Activated naive CD8-positive, alpha-beta T cell treated with anti-CD3 and anti-CD28 coated beads, Interleukin-2, amount 50 U/mL, for 16 hours (primary cell): Measurements from ENCODE around the gene CCRL2.
"Not testable (repeated sequence)": the region's sequence is repeated elsewhere in the genome, so short reads cannot be mapped to it uniquely, and the experiment has no call there.

Source experiments
- DNase-seq: peaks from one replicate; pipeline ENCODE4 v3.0.0-alpha.2; 2020; ENCODE audit warnings: low read depth, low spot score

The CCRL2 gene

GRCh38 chr3:46405301-46406019 lies 1.6 kb upstream of the CCRL2 start:
- no peak for DNase-seq

DNA sequence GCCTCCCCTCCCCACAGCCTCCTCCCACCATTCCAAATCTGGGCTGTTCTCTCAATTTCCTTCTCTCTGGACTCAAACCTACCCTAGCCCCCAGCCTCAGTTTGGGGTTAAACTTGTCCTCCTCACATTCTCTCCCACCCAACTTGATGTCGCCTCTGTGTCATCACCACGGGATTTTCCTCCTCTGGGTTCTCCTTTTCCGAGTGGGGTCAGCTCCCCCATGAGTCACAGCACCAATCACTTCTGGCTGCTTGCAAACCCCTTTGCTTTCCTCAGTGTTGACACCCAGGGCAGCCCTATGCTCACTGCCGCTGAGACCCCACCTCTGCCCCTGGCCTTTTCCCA lies 644 bp upstream of the CCRL2 start:
- no peak for DNase-seq

DNA sequence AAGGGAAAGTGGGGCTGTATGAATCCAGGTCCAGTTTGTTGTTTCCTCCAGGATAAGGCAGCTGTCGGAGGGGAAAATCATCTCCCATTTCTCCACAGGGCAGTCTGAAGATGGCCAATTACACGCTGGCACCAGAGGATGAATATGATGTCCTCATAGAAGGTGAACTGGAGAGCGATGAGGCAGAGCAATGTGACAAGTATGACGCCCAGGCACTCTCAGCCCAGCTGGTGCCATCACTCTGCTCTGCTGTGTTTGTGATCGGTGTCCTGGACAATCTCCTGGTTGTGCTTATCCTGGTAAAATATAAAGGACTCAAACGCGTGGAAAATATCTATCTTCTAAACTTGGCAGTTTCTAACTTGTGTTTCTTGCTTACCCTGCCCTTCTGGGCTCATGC lies 911 bp downstream of the CCRL2 start:
- no peak for DNase-seq

DNA sequence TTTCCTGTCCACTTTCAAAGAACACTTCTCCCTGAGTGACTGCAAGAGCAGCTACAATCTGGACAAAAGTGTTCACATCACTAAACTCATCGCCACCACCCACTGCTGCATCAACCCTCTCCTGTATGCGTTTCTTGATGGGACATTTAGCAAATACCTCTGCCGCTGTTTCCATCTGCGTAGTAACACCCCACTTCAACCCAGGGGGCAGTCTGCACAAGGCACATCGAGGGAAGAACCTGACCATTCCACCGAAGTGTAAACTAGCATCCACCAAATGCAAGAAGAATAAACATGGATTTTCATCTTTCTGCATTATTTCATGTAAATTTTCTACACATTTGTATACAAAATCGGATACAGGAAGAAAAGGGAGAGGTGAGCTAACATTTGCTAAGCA lies 1.8 kb downstream of the CCRL2 start:
- DNase-seq, result no peak

- DNase-seq, result no peak
Measured at GRCh38 chr3:46409739-46410489, 2.9 kb downstream of the CCRL2 start.

DNA sequence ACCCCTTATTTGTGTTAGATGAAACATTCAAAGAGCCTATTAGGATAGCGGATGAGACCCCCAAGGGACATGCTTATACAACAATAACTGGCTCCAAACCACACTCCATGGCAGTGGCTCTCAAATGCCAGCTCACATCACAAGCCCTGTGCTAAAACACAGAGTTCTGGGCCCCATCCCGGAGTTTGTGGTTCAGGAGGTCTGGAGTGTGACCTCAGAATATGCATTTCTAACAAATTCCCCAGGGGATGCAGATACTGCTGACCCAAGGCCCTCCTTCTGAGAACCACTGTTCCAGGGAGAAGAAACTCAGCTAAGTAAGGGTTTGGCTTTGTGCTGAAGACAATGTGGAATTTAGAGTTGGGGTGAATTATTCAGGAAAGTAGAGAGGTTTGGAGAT lies 3.6 kb downstream of the CCRL2 start:
- no peak for DNase-seq

- DNase-seq, result no peak
Measured at GRCh38 chr3:46411271-46411670, 4.2 kb downstream of the CCRL2 start.

DNA sequence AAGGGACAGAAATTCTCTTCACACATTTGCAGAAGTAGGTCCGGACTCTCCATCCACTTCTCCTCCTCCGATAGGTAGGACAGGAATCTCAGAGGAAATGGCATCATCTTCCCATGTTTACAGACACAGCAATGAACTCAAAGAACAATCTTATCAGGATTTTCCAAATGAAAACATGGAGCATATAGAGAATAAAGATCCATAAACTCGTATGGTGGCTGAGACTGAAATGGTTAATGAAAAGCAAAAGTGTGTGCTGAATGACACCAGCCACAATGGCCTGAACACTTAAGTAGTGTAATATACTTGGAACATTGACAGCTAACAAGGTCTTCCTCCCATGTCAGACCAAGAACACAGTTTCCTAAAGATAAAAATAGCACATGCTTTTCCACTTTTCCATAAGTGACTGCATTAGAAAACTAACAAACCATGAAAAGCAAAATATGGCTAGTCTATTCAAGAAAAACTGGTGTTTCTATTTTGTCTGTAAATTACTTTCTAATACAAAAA lies 5.8 kb downstream of the CCRL2 start:
- DNase-seq, result no peak

DNA sequence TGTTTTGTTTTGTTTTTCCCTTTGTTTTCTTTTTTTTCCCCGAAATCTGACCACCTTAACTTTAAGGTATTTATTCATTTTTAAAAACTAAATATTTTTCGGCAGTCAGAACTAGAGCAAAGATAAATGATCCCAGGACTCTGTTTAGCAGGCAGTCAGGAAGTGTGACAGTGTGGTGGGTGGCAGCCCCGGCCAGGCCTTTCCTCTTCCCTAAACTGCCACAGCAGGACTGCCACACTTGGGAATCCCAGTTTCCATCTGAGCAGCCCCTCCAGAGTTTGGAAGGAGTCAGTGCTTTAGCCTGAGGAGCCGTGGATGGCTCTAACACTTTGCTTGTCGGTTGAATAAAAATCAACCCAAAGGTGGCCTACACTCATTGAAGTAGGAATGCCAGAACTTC lies 6.9 kb downstream of the CCRL2 start:
- DNase-seq, result no peak

- no peak for DNase-seq
Measured at GRCh38 chr3:46414739-46415138, 7.7 kb downstream of the CCRL2 start.

GRCh38 chr3:46416125-46416810 lies 9.2 kb downstream of the CCRL2 start:
- DNase-seq, result no peak

GRCh38 chr3:46416811-46417510 lies 9.9 kb downstream of the CCRL2 start:
- DNase-seq, result no peak

DNA sequence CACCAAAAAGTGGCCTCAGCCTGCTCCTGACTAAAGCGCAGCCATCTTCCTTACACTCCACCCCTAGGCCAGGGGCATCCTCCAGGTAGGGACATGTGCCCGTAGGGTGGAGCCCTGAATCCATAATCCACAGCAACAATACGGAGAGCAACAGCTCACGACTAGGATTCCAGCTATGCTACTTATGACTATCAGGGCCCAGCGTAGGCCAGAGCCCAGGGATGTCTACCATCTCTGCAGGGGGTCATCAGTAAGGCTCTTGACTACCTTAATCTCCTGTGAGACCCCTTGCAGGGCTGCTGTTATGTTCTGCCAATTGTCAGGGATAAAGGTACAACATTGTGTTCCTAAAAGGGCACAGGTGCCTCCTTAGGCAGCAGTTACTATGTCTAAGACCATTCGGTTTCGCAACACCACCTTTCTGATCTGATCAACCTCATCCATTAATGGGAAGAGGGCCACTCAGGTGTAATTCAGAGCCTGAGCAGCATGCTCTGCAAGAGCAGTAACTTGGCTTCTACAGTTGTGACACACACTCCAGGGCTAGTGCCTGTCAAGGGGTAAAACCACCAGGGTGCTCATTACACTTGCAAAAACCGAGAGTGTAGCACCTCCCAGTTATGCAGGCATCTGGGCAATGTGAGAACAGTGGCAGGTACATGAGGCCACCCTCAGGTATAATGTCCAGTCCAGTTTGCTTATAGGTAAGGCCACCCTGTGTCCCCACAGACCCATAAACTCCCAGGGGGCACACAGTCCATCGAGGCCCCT lies 11.0 kb downstream of the CCRL2 start:
- no peak for DNase-seq

GRCh38 chr3:46419816-46420215 lies 12.8 kb downstream of the CCRL2 start:
- no peak for DNase-seq

DNA sequence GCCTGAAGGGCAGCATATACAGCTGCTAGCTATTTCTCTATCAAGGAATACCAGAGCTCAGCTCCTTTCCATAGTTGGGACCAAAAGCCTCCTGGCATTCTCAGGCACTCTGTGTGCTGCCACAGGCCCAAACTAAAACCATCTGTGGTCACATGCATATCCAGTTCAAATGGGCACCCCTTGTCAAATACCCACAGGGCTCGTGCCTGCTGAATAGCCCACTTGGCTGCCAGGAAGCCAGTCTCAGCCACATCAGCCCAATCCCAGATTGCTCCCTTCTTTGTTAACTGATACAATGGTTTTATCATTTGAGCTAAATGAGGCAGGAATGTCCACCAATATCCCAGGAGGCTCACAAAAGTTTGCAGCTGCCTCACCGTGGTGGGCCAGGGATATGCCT lies 13.9 kb downstream of the CCRL2 start:
- no peak for DNase-seq

GRCh38 chr3:46422617-46423016 lies 15.6 kb downstream of the CCRL2 start:
- no peak for DNase-seq

DNA sequence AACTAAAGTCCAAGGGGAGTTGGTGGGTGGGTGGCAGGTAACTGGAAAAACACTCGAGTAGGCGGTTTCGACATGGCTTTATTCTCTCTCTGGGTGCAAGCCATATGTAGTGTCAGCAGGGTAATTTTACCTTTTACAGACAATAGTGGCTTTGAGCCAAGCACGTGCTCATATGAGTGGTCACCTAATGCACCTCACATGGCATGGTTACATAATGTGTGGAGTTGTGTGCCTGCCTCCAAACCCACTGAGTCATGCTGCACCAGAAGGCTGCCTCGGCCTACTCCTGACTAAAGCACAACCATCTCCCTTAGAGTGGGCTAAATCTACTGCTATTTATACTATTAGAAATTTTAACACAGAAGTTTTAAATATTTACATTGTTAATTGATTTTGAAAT lies 16.5 kb downstream of the CCRL2 start:
- no peak for DNase-seq

- not testable (repeated sequence) for DNase-seq
Measured at GRCh38 chr3:46426476-46426875, 19.4 kb downstream of the CCRL2 start.

DNA sequence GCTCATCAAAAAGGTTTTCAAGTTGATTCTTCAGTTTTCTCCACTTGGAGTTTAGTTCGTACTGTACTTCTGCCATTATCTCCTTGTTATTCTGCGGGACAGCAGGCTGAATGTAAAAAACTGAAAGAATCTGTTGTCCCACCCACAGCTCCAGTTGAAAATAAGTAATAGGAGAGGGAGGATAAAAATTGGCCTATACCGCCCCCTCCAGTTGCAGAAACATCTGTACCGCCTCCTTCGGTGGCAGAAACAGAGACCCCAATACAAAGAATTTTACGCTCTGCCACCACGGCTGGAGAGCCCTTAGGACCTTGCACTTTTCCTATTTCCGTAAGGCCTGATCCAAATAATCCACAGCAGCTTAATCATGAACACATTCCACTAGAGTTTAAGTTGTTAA lies 20.3 kb downstream of the CCRL2 start:
- not testable (repeated sequence) for DNase-seq

DNA sequence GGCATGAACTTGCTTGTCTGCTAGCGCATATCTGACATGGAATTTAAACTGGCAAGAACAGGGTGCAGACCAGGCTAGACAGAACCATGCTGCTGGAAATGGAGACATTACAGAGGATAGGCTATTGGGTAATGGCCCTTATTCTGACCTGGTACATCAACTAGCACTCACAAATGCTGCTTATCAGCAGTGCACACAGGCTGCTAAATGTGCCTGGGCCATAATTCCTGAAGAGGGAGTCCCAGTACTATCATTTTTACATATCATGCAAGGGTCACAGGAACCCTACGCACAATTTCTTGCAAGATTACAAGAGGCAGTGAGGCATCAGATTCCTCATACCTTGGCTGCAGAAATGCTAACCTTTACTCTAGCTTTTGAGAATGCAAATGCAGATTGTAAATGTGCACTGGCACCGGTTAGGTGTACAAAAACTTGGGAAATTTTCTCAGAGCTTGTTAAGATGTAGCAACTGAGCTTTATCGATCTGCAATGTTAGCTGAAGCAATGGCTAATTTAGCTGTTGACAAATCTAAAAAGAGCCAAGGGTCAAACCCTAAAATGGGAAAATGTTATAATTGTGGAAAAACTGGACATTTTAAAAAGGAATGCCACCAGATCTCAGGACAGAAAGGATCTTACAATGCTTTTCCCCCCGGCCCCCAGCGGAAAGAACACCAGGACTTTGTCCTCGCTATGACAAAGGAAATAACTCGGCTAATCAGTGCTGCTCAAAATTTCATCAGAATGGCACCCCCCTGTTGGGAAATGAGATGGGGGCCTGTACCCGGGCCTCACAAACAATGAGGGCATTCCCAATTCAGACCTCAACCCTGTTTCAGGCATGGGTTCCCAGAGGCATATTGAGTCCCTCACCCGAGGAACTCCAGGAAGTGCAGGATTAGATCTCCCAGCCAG lies 21.1 kb downstream of the CCRL2 start:
- DNase-seq, result no peak
